SK-N-SH (cell line): ENCODE data around the gene CD53.

Source experiments
- EZH2phosphoT487 ChIP-seq: fragments of 200-600 bp; sonication (generic); IDR thresholded peaks from 2 replicates; pipeline ENCODE4 v1.6.1; 2017; ENCODE audit warnings: low read depth, mixed run types, mild to moderate bottlenecking, antibody characterized with exemption, moderate library complexity, borderline replicate concordance
- GABPA ChIP-seq: IDR thresholded peaks from 2 replicates; pipeline ENCODE4 v1.4.0; 2012; ENCODE audit warnings: low read depth, mild to moderate bottlenecking
- MAX ChIP-seq: IDR thresholded peaks from 2 replicates; pipeline ENCODE4 v1.4.0; 2012; ENCODE audit warnings: low read depth
- PBX3 ChIP-seq: IDR thresholded peaks from 2 replicates; pipeline ENCODE4; 2012
- POLR2AphosphoS5 ChIP-seq: IDR thresholded peaks from 2 replicates; pipeline ENCODE4 v1.6.1; 2012; ENCODE audit warnings: low read depth, low read length
- RAD21 ChIP-seq: IDR thresholded peaks from 2 replicates; pipeline ENCODE4 v1.6.1; 2012; ENCODE audit warnings: mild to moderate bottlenecking, low read length
- RCOR1 ChIP-seq: fragments of 150-350 bp; IDR thresholded peaks from 2 replicates; pipeline ENCODE4 v1.6.1; 2017; ENCODE audit warnings: antibody characterized with exemption, low read length
- REST ChIP-seq: IDR thresholded peaks from 2 replicates; pipeline ENCODE4 v1.6.1; 2012; ENCODE audit warnings: mild to moderate bottlenecking, low read depth, low read length, moderate library complexity
- TAF1 ChIP-seq: IDR thresholded peaks from 2 replicates; pipeline ENCODE4 v1.6.1; 2012; ENCODE audit warnings: low read depth, mild to moderate bottlenecking, low read length, moderate library complexity, borderline replicate concordance
- TF ChIP-seq, protein P1 (sequence below): fragments of 200-600 bp; sonication (generic); IDR thresholded peaks from 2 replicates; pipeline ENCODE4 v1.6.1; 2017; ENCODE audit warnings: antibody characterized with exemption, mild to moderate bottlenecking, moderate library complexity

- TF ChIP-seq, protein P1, sequence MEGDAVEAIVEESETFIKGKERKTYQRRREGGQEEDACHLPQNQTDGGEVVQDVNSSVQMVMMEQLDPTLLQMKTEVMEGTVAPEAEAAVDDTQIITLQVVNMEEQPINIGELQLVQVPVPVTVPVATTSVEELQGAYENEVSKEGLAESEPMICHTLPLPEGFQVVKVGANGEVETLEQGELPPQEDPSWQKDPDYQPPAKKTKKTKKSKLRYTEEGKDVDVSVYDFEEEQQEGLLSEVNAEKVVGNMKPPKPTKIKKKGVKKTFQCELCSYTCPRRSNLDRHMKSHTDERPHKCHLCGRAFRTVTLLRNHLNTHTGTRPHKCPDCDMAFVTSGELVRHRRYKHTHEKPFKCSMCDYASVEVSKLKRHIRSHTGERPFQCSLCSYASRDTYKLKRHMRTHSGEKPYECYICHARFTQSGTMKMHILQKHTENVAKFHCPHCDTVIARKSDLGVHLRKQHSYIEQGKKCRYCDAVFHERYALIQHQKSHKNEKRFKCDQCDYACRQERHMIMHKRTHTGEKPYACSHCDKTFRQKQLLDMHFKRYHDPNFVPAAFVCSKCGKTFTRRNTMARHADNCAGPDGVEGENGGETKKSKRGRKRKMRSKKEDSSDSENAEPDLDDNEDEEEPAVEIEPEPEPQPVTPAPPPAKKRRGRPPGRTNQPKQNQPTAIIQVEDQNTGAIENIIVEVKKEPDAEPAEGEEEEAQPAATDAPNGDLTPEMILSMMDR = no peak
- TF ChIP-seq RCOR1 (no peak), MAX (no peak), EZH2phosphoT487 (no peak), GABPA (no peak), REST (no peak), PBX3 (no peak), TAF1 (no peak), POLR2AphosphoS5 (no peak), RAD21 (no peak)
Measured at GRCh38 chr1:110916274-110916668, 43.3 kb downstream of the CD53 start.
